IPS-11a (cell line): ENCODE results near the gene COL4A2.

Experiments used
- H3K4me3 ChIP-seq: one replicate; pipeline ENCODE4 v1.5.1; 2013; ENCODE audit warnings: low read depth, low read length, control low read depth

Gene COL4A2

DNA sequence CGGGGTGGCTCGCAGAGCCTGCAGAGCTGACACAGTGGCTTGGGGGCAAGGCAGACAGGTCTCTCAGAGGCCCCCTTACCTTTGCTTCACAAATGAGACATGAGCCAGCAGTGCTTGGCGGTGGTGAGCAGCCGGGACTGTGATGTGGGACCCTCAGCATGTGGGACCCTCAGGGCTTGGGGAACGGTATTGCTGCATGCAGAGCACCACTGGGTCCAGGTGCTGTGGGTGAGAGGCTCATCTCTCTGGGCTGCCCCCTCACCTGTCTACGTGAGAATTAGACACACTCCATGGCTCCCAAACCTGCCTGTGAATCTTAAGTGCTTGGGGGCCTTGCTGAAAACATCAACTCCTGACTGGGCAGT lies 106.6 kb downstream of the COL4A2 start:
- no peak overlapping the region for H3K4me3 ChIP-seq

GRCh38 chr13:110414283-110414682 lies 107.2 kb downstream of the COL4A2 start:
- no peak overlapping the region for H3K4me3 ChIP-seq

DNA sequence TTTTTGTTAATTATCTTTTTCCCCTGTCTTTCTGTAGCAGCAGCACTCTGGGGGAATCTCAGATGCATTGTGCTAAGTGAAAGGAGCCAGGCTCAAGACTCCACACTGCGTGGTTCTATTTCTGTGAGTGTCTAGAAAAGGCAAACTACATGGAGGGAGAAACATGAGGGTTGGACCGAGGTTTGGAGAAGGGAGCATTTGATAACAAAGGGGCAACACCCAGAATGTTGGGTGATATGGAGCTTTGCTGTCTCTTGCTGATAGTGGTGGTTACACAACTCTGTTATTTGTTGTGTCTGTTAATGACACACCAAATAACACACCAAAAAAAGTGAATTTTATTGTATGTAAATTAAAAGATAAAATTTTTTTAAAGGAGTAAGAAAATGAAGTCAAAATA lies 107.8 kb downstream of the COL4A2 start:
- no peak overlapping the region for H3K4me3 ChIP-seq

- H3K4me3 ChIP-seq, result no peak overlapping the region
Observed at GRCh38 chr13:110415669-110416068, 108.6 kb downstream of the COL4A2 start.

GRCh38 chr13:110416131-110417025 lies 109.3 kb downstream of the COL4A2 start:
- no peak overlapping the region for H3K4me3 ChIP-seq

GRCh38 chr13:110418944-110419343 lies 111.9 kb downstream of the COL4A2 start:
- no peak overlapping the region for H3K4me3 ChIP-seq

GRCh38 chr13:110419381-110419791 lies 112.3 kb downstream of the COL4A2 start:
- no peak overlapping the region for H3K4me3 ChIP-seq

DNA sequence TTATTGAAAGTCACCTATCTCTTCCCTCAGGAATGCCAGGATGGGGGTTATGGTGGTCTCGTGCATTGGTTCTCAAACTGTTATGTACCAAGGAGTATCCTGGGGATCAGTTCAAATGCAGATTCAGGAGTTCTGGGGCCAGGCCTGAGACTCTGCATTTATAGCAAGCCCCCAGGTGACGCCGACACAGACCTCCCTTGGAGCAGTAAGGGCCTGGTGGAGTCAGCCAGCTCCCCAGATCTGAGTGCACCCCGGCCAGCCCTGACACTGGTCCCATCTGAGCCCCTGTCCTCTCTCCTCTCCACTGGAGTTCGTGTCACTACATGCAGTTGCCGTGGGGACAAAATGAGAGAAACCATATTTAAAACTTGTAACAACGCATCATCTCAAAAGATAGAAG lies 112.9 kb downstream of the COL4A2 start:
- no peak overlapping the region for H3K4me3 ChIP-seq

DNA sequence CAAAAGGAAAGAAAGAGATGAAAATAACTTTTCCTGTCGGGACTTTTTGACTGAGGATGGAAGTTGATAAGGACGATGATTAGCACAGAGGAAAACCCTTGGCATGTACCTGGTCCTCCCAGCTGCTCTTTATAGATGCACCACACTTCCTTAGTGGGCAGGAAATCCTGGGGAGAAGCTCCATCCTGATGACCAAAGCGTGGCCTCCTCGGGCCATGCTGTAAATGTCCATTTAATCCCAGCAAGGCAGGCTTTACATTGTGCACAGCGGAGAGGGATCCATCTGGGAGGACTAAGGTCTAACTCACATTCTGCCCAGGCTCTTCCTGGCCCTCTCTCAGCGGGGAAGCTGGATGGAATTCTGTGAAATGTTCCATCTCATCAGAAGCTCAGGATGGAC lies 113.5 kb downstream of the COL4A2 start:
- H3K4me3 ChIP-seq, result no peak overlapping the region

GRCh38 chr13:110421061-110421460 lies 114.0 kb downstream of the COL4A2 start:
- no peak overlapping the region for H3K4me3 ChIP-seq

DNA sequence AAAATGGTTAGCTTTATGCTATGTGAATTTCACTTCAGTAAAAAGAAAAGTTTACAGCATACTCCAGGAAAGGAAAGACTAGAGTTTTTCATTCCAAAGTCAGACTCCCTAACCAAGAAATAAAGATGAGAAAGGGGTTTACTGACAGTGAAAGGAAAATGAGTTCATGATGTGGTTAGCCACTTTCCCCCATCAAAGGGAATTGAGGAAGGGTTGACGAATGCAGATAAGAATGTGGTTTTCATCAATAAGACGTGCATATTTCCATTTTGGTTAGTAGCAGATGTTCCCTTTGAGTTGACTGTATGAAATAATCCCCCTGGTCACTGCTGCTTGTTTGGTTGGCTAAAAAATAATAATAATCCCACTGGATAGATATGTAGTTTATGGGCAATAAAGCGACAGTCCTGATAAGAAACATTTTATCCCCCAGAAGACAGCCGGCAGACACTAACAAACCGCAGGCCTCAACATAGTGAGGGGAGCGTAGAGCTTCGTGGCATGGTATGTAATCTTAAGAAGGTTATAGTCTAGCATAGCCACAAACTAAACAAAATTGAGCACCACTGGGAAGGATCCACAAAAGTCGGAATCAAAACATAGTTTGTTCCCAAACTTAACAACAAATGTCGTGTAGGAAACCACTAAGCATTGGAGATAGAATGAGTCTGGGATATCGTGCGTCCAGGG lies 114.8 kb downstream of the COL4A2 start:
- no peak overlapping the region for H3K4me3 ChIP-seq

- H3K4me3 ChIP-seq, result no peak overlapping the region
Observed at GRCh38 chr13:110422913-110423688, 116.0 kb downstream of the COL4A2 start.

GRCh38 chr13:110423689-110424302 lies 116.7 kb downstream of the COL4A2 start:
- H3K4me3 ChIP-seq, result no peak overlapping the region

DNA sequence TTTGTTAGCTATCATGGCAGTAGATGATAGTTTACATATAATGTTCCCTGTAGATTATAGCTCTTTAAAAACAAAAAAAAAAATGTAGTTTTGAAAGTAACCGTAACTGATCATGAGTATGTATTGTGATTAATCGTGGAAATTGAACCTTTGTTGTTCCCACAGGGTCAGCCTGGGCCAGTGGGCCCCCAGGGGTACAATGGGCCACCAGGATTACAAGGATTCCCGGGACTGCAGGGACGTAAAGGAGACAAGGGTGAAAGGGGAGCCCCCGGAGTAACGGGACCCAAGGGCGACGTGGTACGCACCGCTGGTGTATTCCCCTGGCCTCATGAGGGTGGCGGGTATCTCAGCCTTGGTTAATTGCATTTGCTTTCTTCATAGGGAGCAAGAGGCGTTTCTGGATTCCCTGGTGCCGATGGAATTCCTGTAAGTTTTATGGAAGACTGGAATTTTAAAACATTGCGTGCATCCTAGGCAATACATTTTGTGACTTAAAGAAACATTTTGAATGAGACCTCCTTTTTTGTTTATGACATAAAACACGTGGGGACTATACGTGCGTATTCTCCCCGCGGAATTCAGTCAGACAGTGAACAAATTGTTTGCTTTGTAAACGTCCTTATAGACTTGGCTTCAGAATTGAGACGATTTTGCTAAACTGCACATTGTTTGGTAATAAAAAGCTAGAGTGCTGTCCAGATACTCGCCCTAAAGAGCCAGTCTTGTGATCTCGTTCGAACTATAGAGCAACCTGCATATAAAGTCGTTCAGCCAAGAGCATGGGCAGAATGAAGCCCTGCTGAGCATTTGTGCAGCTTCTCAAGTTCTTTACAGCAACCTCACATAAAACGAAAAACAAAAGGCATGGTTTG lies 117.7 kb downstream of the COL4A2 start:
- no peak overlapping the region for H3K4me3 ChIP-seq

GRCh38 chr13:110425444-110425780 lies 118.3 kb downstream of the COL4A2 start:
- H3K4me3 ChIP-seq, result no peak overlapping the region

DNA sequence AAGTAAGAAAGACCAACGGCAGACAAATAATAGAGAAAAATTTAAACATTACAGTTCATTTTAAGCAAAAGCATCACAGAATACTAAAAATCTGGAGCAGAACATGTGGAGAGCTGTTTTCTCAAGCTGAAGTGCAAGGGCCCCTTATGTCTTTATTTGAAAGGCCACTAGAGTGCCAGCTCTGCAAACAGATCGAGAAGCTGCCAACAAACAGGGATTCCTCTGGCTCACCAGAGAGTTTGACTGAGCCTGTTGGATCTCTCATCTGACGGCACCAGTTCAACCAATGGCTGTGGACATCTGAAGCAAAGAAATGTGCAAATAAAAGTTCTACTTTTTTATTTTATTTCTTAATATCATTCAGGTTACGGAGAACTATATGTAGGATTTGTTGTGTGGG lies 119.7 kb downstream of the COL4A2 start:
- no peak overlapping the region for H3K4me3 ChIP-seq

- no peak overlapping the region for H3K4me3 ChIP-seq
Observed at GRCh38 chr13:110428313-110428712, 121.2 kb downstream of the COL4A2 start.

DNA sequence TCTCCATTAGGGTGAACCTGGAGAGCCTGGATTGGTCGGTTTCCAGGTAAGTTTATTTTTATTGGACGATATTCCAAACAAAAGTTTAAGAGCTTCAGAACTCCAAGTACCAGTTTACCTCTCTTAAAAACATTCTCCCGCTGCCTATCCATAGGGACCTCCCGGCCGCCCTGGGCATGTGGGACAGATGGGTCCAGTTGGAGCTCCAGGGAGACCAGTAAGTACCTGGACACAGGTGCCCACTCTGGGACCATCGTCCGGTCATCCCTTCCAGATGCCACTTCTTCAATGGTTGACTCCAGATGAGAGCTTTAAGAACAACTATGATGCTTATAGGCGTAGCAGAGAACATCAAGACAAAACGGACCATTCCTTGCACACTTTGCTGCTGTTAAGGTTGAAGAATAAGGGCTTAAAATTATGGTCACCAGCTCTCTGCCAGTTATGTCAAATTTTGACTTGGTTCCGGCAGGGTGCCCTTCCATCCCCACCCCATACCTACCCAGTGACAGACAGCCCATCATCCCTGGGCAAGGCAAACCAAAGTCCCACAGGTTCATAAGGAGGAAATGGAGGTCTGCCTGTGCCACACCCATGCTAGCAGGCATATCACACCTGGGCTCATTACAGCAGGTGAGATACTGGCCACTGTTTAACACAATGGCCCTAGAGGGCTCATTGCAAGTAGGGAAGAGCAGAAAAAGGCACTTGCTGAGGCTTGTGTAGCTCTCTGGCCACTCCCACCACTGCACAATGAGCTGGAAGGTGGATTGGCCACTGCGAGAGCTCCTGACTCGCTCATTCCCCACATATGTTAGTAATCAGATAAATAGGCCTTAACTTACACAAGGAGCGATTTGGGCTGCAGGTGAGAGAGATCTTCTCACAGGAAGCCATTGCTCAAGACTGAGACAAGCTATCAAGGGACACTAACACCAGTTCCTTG lies 123.6 kb downstream of the COL4A2 start:
- H3K4me3 ChIP-seq, result no peak overlapping the region
